Measurements from ENCODE around the gene MGAT3. TPM values are rescaled to one million over a fixed set of nuclear protein-coding genes. Genes with fewer than 3 reads are reported as not detected.

Gene MGAT3
- total and polyA plus RNA-seq, 2 of the 8 experiments (the other 6 are each of a cell fraction or from before 2014, with no cell fraction given) = 4.3 to 9.2 TPM

DNA sequence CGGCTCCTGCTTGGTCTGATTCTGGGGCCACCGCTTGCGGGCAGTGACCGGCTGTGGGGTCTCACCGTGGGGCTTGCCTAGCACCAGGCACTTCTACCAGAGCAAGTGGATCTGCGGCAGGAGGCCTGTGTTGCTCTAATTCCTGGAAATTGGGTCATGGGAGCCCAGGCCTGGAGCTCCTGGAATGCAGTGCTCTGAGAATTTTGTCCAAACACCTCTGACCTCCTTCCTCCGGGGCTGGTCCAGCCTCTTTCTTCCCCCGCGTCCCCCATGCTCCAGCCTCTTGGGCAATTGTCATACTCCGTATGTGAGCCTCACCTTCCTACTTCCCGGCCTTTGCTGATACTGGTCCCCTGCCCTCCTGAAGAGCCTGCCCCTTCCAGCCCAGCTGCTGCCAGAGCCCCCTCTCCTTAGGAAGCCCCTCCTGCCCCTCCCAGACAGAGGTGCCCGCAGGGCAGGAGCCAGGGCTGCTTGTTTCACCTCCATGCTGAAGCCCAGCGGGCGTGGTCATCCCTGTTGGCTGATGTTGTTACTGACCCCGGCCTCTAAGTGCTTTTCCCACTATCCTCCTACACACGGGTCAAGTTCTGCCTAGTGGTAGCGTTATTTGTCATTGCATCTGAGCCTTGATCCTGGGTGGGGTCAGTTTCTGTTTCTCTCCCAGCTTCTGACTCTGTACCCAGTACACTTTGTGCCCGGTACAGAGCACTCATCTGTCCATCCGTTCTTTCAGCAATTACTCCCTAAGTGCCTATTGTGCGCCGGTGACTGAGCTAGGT, 9.6 kb downstream of the MGAT3 start:
- Histone ChIP-seq H2AFZ (ENCODE audit: low read length) (no peak overlapping the region), H4K20me1 (replicated peaks in 1 of 2; ENCODE audit: control insufficient read depth in 1 of 2, insufficient read depth in 2 of 2, low read length in 2 of 2) (peaks cover 0 to 4% of the 10 kb centered on the region in 2 experiments), H3K4me2 (ENCODE audit: insufficient read depth in 1 of 2, low read depth in 2 of 2, low read length in 2 of 2) (no peak overlapping the region), H3K36me3 (ENCODE audit: control insufficient read depth in 2 of 4, insufficient read depth in 4 of 4, low read length in 3 of 4) (no peaks in the 10 kb centered on the region), H2BK5ac (ENCODE audit: low read depth, low read length) (no peak overlapping the region), H2BK12ac (ENCODE audit: low read depth, low read length) (0 out of 2 replicates have a peak overlapping the region, but pooled peaks have one; percentile 50), H3K18ac (ENCODE audit: extremely low read depth, low read length) (no peak overlapping the region), H3K23ac (ENCODE audit: insufficient read length) (no peak overlapping the region), H3K56ac (replicated peaks; ENCODE audit: insufficient read length, low read depth, low read length) (no peak overlapping the region), H4K5ac (ENCODE audit: insufficient read length, low read depth, low read length) (no peak overlapping the region), H2BK20ac (ENCODE audit: low read length) (no peak overlapping the region), H3K79me2 (ENCODE audit: control insufficient read depth in 1 of 2, insufficient read depth in 2 of 2, low read length in 2 of 2) (no peaks in the 10 kb centered on the region), H3K4me3 (ENCODE audit: extremely low read depth in 1 of 4, insufficient read depth in 2 of 4, low read depth in 3 of 4, low read length in 4 of 4) (no peak overlapping the region), H3K4me1 (replicated peaks in 1 of 4; ENCODE audit: control insufficient read depth in 3 of 4, insufficient read depth in 4 of 4, low read length in 3 of 4) (peaks cover under 1 to 21% (median 15%) of the 10 kb centered on the region in 4 experiments), H3K27ac (ENCODE audit: low read depth, low read length) (no peak overlapping the region), H3K14ac (ENCODE audit: insufficient read length) (no peak overlapping the region), H3K4ac (replicated peaks; ENCODE audit: insufficient read length, low read depth, low read length) (no peak overlapping the region), H4K91ac (replicated peaks; ENCODE audit: insufficient read length, low read length) (no peak overlapping the region), H3K9ac (replicated peaks in 1 of 4; ENCODE audit: extremely low read depth in 1 of 4, low read depth in 3 of 4, low read length in 3 of 4) (no peak overlapping the region), H2AK5ac (ENCODE audit: low read depth, low read length) (no peak overlapping the region), H4K8ac (ENCODE audit: extremely low read depth, insufficient read depth, low read length) (no peak overlapping the region), H2BK15ac (ENCODE audit: low read length) (no peak overlapping the region), H2BK120ac (replicated peaks; ENCODE audit: low read depth, low read length) (no peak overlapping the region), H3K79me1 (ENCODE audit: low read depth, low read length) (no peaks in the 10 kb centered on the region; the same call in none of the 2 replicates), H3K9me3 (ENCODE audit: insufficient read depth in 2 of 2, low read depth in 1 of 2, low read length in 1 of 2) (no peaks in the 10 kb centered on the region), H3K23me2 (ENCODE audit: low read depth, low read length) (no peaks in the 10 kb centered on the region), H3K27me3 (replicated peaks in 1 of 4; ENCODE audit: control insufficient read depth in 3 of 4, extremely low read depth in 1 of 4, insufficient read depth in 3 of 4, low read length in 3 of 4) (no peaks in the 10 kb centered on the region)
- ChIA-PET POLR2A (ENCODE audit: partially characterized antibody) (interaction anchor here (0.8 to 2.3 kb wide), 7 partner anchors 13 to 147 kb away, joined by 3 to 5 read pairs (median 4); partner anchors contain the start of gene RPL3), CTCF (ENCODE audit: partially characterized antibody) (interaction anchor here (0.6 to 6.0 kb wide), 3 partner anchors 13 to 39 kb away, joined by 4 to 60 read pairs (median 18); no protein-coding TSS in a partner anchor)
- 89% methylated on average over 20 of the region's 21 CpGs; no CpG with 5 or more reads in 1 of the 2 experiments for WGBS, 2 experiments (ENCODE audit: extremely low coverage in 1 of 2, insufficient coverage in 1 of 2, insufficient read length in 1 of 2, insufficient replicate concordance in 2 of 2, low coverage in 1 of 2, low lambda C conversion rate in 2 of 2, missing lambda C conversion rate in 1 of 2)
- FAIRE-seq (no peak), DNase-seq (ENCODE audit: low read depth in 1 of 2, low spot score in 2 of 2) (no peak)
- TF ChIP-seq TEAD4 (IDR thresholded peaks at IDR 0.05; ENCODE audit: low read depth, low read length) (no peak), ASH2L (IDR thresholded peaks at IDR 0.05; ENCODE audit: low read length) (no peak), SP1 (IDR thresholded peaks at IDR 0.05; ENCODE audit: low read depth, low read length) (no peak), EZH2 (IDR thresholded peaks at IDR 0.05; ENCODE audit: low read depth, low read length, severe bottlenecking) (no peak), POLR2AphosphoS5 (IDR thresholded peaks at IDR 0.05; ENCODE audit: low read depth, low read length) (no peak)
- TF ChIP-seq, protein P1, sequence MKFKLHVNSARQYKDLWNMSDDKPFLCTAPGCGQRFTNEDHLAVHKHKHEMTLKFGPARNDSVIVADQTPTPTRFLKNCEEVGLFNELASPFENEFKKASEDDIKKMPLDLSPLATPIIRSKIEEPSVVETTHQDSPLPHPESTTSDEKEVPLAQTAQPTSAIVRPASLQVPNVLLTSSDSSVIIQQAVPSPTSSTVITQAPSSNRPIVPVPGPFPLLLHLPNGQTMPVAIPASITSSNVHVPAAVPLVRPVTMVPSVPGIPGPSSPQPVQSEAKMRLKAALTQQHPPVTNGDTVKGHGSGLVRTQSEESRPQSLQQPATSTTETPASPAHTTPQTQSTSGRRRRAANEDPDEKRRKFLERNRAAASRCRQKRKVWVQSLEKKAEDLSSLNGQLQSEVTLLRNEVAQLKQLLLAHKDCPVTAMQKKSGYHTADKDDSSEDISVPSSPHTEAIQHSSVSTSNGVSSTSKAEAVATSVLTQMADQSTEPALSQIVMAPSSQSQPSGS (IDR thresholded peaks at IDR 0.05; ENCODE audit: low read length) = no peak
- TF ChIP-seq, protein P2, sequence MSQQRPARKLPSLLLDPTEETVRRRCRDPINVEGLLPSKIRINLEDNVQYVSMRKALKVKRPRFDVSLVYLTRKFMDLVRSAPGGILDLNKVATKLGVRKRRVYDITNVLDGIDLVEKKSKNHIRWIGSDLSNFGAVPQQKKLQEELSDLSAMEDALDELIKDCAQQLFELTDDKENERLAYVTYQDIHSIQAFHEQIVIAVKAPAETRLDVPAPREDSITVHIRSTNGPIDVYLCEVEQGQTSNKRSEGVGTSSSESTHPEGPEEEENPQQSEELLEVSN (IDR thresholded peaks at IDR 0.05) = no peak

Data from H1 (cell line).